GM18505 (cell line): Measurements from ENCODE around the gene SOCS4.
A peak's percentile ranks its signal among the peaks of the same experiment; 100 is the strongest.

ENCODE experiments used
- ATAC-seq: cut with Tn5 transposase; IDR thresholded peaks from one replicate; pipeline ENCODE4 v1.9.1; 2021; ENCODE audit not compliant: unreplicated experiment
- POLR2A ChIP-seq: IDR thresholded peaks from 4 replicates; pipeline ENCODE4 v1.6.1; 2011; ENCODE audit warnings: borderline replicate concordance; ENCODE audit not compliant: insufficient read depth, insufficient read length; ENCODE audit errors: extremely low read depth

Gene SOCS4

DNA sequence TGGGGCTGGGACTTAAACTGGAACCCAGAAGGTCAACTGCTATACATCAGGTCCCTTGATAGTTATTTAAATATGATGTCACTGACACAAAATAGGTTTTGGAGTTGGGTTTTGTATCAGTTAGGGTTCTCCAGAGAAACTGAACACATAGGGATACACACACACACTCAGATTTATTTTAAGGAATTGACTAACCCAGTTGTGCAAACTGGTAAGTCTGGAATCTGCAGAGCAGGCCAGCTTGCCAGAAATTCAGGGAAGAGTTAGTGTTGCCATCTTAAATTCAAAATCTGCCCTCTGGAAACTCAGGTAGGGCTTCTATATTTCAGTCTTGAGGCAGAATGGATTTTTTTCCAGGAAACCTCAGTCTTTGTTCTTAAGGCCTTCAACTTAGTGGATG is 61.3 kb downstream of the SOCS4 start:
- no peak for TF ChIP-seq POLR2A
- no peak for ATAC-seq

- ATAC-seq = no peak
- no peak for TF ChIP-seq POLR2A
These were observed 65.3 kb downstream of the SOCS4 start for GRCh38 chr14:55092341-55092740.

DNA sequence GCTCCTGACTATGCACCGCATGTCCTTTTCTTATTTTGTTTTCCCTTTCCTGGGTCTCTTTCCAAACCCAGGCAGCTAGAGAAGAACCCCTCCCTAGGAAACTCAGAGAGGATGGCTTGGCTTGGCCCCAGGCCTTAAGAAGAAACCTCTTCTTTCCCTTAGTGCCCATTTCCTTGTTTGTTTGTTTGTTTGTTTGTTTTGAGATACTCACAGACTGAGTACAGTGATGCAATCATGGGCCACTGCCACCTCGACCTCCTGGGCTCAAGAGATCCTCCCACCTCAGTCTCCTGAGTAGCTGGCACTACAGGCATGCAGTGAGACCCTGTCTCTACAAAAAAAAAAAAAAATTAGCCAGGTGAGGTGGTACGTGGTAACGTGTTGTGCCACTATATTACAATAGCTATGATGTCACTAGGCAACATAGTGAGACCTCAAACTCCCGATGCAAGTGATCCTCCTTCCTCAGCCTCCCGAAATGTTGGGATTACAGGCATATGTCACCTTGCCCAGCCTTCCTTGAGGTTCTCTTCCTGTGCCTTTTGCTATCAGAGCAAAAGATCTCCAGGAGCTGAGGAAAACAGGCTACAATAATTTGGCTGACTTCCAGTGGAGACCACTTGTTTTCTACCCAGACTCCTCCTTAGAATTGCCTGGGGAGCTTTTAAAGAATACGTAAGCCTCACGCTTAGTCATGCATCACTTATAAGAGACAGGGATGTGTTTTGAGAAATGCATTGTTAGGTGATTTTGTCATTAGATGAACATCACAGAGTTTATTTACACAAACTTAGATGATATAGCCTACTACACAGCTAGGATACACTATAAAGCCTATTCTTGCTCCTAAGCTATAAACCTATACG is 67.5 kb downstream of the SOCS4 start:
- no peak for TF ChIP-seq POLR2A
- no peak for ATAC-seq

- TF ChIP-seq POLR2A = no peak
- peak; percentile 68 for ATAC-seq
These were observed 71.0 kb downstream of the SOCS4 start for GRCh38 chr14:55097881-55098560.

- no peak for TF ChIP-seq POLR2A
- no peak for ATAC-seq
These were observed 71.5 kb downstream of the SOCS4 start for GRCh38 chr14:55098561-55098898.
